Kidney capillary endothelial cell (primary cell): ENCODE measurements around the gene PLCH2.

Source experiments
- DNase-seq: peaks from one replicate; pipeline ENCODE4 v3.0.0-alpha.2; 2018; ENCODE audit warnings: low spot score

The PLCH2 gene

DNA sequence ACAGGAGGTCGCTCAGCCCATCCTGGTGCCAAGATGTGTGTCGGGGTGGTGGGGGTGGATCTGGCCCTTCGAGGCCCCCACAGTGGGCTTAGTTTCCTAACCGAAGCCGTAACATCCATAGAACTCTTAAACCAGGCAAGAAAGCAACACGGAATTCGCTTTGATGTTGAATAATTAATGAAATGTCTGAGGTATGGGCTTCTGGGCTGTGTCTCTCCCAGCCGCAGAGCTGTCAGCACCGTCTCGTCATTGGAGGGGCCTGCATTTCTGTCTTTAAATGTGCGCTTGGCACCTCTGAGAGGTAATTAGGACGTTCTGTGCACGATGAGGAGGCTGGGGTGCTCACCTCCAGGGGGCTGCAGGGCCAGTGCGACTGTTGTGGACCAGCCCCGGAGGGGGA lies 13.3 kb upstream of the PLCH2 start:
- DNase-seq = no peak

DNA sequence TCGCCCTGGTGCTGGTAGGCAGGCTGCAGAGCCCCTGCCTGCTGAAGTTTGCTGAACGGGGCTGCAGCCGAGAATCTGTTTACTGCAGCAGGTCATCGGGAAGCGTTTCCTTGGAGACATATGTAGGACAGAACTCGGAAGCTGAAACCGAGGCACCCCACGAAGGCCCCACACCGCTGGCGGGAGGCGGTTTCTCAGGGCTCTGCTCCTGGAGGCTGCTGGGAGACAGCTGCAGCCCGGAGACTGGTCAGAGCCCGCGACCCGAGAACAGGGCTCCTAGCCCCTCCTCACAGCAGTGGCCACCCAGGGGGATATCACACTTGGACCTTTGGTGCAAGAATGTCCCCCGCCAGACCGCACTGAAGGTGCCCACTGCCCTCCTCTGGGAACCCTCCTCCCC lies 12.7 kb upstream of the PLCH2 start:
- no peak for DNase-seq

DNA sequence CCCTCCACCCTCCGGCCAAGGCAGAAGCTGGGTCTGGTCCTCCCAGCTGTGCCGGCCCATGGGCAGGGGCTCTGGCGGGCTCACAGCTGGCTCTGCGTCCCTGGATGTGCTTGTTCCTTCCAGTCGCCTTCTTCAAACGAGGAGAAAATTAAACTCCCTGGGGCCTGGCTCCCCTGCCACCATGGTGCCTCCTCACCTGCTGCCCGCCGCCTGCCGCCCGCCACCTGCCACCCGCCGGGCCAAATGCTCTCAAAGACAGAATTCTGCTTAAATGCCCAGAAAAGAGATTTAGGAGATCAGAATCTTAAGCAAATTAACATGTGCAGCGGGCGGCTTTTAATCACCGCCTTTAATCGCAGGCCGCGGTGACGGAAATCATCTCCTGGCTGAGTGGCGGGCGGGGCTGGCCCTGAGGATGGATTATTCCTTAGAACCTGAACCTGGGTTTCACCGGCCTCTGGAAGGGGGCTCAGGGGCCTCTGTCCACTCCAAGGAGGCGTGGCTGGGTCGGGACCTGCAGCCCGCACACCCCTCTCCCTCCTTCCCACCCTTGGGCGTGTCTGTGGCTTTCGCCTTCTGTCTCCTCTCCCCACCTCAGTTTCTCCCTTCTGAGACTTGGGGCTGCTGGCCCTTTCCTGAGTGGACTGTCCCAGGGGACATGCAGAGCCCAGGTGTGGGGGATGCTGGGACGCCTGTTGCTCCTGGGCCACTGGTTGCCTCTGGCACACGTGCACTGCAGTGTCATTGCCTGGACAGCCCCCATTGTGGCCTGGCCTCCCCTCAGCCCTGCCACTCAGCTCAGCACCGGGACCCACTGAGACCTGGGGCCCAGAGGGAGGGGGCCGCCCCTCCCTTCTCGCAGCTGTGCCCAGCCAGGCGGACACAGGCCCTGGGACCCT lies 10.5 kb upstream of the PLCH2 start:
- DNase-seq = no peak

DNA sequence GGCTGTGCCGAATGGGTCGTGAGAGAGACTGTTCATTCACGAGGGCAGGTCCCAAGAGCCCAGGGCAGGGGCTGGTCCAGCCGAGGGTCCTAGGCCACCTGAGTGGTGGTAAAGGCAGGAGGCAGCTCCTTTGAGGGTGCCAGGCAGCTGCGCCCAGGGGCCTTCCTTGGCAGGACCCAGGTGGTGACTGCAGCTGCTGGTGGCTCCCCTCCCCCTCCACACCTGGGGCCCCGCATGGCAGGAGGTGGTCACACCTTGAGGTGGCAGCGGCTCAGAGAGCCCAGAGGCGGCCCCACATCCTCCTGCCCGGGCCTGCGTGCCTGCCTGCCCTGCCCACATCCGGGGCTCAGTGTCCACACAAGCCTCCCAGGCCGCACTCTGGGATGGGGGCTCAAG lies 9.8 kb upstream of the PLCH2 start:
- no peak for DNase-seq

DNA sequence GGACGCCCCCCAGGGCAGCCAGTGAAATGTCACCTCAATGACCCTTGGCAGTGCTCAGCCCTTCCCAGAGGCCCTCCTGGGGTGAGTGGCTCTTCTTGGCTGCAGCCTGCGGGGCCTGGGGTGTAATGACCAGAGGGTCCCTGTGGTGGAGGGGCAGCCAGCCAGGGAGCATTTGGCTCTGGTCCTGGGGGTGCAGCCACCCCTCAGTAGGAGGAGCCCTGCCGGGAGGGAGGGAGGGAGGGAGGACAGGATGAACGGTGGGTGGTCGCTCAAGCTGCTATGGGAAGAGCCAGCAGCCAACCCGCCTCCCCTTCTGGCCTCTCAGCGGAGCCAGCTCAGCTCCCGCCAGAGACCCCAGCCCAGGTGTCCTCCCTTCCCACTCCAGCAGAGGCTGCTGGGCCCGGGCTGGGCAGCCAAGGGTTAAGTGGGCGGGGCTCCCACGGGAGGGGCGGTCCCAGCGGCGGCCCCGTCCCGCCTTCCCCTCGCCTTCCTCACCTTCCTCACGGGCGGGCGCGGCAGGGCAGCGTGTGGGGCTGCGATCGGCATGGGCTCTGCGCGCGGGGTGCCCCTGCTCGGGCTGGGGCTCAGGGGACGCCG lies 9.0 kb upstream of the PLCH2 start:
- DNase-seq = no peak

DNA sequence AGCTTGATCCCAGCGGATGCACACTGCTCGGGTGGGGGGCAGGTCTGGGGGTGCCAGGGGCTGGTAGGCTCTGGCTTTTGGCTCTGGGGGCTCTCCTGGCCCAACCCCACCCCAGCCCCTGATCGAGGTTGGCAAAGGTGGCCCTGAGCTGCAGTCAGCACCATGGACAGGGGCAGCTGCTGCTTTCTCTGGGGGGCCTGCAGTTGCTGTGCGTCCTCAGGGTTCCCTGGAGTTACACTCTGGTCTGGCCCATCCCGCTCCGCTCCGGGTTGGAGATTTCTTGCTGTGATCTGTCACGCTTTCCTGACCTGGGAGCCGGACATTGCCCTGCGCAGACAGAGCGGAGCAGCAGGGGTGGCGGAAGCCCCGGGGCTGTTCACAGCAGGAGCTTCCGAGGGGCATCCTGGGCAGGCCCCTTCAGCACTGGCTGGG lies 8.0 kb upstream of the PLCH2 start:
- DNase-seq = no peak

DNA sequence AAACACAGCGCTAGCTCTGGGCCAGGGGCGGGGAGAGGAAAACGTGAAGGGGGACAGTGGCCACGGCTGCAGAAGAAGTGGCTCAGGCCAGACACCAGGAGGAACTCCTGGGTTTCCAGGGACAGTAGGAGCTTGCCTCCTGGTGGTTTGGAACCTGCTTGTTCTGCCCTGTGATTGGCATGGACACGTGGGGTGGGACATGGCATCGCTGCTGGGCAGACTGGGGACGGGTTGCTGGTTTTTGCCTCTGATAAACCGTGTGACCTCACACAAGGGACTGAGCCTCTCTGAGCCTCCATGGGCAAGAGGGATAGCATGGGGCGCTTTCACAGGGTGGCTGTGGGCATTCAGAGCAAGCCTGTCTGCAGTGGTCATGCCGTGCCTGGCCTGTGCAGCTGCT lies 7.5 kb upstream of the PLCH2 start:
- DNase-seq = no peak

DNA sequence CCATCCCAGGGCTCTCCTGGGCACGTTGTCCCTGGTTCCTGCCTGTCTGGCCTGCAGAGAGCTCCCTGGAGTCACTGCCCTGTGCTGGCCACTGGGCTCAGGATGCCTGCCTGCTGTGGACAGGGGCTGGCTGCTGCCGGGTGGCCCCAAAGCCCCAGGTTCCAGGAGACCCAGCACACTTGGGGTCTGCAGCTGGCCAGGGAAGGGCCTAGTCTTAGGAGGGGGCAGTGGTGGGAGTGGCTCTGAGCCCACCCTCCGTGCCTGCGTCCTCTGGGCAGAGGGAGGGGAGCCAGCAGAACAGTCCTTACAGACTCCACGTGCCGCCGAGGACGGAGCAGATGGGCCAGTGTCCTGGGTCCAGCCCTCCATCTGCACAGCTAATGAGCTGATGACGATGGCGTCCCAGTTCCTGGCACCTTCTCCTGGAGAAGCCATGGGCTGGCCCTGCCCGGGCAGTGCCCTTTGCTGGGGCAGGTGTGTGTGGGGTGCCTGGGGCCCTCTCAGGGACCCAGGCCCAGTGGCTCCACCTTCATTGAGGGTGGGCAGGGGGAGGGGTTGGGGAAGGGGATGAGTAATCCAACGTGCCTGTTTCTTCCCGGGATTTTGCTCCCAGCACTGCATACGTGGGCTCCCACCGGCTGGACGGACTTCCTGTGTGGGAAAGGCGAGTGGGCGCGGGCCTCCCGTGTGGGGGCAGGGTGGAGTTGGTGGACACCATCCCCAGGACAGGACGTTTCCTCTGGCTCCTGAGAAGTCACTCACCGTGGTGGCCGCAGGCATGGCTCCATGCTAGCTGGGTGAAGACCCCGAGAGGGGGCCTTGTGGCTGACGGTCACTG lies 6.8 kb upstream of the PLCH2 start:
- no peak for DNase-seq

DNA sequence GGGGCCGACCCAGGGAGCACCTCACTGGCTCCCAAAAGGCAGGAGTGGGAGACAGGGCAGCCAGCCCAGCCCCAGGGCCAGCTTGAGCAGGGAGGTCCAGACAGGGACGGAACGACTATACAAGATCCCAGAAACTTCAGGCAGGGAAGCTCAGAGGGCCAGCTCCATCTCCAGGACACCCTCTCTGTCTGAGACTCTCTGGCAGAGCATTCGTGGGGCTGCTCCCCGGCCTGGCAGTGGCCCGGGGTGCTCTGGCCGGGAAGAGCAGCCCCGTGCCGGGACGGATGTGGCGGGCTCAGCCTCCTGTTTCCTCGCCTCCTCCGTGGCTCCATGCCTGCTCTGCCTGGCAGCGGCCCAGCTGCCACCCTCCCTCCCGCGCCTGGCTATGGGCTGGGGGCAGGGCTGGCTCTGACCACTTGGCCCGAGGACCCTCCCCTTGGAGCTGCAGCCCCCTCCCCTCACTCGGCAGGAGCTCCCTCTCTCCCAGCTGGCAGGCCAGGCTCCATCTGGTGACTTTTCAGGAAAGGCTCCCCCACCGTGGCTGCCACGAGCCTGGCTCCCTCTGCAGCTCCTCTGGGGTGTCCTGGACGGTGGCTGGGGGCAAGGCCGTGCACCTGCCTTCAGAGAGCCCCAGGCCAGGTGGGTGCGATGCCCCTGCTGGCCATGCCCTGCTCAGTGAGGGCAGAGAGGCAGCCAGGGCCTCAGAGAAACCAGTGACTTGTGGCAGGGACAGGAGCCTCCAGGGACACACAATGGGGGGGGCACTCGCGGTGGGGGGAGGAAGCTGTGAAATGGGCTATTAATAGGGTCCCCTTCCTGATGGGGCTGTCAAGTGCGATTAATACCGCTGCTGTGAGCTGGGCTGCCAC lies 5.6 kb upstream of the PLCH2 start:
- DNase-seq = no peak

DNA sequence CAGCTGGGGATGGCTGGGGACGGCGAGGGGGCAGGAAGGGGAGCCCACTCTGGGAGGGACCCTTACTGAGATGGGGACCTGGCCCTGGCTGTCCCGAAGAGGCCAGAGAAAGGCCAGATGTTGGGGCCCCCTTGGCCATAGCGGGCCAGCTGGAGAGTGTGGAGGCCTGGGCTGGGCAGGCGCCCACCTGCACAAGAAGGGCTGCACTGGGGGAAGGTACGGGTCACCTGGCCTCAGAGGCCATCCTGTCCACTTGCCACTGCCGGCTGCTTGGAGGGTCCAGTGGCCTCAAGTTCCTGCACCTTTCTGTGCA lies 5.0 kb upstream of the PLCH2 start:
- DNase-seq = no peak

DNA sequence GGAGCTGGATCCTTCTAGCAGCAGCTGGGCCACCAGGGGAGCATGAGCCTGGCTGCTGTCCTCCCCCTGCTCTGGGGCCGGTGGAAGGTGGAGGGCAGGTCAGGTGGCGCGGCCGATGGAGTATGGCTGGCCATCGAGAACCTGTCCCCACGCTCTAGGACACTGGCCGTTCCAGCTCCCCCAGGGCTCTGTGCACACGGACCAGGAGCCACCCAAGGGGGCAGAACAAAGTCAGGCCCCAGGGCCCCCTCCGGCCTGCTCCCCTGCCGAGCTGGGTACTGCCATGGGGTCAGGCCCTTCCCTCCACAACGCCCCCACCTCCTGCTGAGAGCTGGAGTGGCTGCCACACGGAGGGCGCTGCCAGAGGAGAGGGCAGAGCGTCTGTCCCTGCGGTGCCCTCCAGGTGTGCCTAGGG lies 4.5 kb upstream of the PLCH2 start:
- no peak for DNase-seq

DNA sequence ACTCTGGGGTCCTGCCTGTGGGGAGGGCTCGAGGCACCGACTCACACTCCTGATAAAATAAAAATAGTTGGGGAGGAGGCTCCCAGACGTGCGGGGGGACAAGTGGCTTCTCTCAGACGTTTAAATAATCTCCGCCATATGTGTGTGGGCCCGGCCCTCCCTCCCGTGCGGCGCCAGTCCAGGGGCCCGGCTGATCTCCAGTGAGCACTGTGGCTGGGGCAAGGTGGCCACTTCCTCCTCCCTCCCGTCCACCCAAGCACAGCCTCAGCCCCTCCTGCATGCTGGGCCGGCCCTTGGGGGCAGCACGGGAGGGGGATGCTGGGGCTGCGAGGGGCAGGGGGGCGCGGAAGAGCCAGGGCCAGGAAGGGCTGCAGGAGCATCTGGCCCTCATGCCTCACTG lies 4.0 kb upstream of the PLCH2 start:
- DNase-seq = no peak

DNA sequence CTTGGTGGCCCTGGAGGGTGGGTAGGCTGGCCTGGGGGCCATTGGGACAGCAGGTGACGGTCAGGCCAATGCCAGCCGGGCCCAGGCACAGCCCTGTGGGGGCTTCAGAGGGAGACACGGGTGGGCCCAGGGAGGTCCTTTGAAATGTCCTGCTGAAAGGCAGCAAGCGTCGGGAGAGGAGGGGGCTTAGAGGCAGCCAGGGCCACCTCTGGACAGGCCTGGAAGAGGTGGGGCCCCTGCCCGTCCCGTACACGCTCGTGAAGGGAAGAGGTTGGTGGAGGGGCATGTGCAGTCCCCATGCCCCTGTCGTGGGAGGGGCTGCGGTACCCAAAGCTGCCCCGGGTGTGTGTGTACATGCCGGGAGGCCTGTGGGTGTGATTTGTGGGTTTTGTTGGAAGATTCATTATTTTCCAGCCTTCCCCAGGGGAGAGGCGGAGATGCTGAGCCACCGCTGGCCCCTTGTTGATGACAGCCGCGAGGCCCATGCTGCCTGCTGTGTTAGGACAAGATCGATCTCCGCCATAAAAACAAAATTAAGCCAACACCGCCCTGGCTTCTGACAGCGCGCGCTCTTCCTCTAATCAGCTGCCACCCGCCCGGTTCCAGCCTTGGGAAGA lies 3.4 kb upstream of the PLCH2 start:
- DNase-seq = no peak

DNA sequence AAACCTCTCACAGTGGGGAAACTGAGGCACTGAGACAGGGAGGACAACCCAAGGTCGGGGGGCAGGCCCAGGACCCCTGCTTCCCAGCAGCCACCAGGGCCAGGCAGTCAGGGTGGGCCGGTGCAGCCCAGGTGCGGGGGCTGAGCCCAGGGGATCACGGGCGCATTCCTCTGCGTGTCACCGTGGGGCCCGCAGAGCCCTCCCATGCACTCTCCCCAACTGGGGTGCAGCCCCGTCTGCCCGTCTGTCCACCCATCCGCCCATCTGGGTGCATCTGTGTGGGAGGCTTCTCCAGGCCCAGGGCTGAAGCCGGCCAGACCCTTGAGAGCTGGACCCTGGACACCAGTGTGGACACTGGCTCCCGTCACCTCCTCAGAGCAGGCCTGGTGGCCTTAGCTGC lies 2.9 kb upstream of the PLCH2 start:
- no peak for DNase-seq

DNA sequence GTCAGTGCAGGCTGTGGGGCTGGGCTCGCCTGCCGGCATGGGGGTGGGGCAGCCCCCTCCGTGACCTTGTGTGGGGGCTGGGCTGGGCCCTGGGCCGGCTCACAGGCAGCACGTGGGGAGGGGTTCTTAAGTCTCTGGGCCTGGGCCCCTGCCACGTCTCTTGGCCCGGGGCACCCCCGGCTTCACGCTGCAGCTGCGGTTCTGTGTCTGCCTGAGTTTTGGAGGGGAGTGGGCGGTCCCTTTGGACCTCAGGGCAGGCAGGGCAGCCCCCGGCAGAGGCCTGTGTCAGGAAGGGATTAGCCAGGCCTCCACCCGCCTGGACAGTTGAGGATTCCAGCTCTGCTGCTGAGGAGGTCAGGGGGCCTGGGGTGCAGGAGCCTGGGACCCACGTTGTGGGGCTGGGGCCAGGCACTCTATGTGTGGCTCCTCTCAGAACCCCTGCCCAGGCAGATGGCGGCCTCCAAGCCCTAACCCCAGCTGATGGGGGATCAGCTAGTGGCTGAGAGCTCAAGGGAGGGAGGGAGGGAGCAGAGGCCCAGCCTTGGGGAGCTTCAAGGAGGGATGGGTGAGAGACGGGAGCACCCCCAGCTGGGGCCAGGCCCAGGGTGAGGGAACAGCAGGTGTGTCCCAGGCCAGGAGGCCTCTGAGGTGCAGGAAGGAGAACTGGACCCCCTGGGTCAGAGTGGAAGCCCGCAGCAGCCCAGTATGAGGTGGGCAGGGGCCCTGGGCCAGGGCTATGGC lies 1.8 kb upstream of the PLCH2 start:
- DNase-seq = no peak

DNA sequence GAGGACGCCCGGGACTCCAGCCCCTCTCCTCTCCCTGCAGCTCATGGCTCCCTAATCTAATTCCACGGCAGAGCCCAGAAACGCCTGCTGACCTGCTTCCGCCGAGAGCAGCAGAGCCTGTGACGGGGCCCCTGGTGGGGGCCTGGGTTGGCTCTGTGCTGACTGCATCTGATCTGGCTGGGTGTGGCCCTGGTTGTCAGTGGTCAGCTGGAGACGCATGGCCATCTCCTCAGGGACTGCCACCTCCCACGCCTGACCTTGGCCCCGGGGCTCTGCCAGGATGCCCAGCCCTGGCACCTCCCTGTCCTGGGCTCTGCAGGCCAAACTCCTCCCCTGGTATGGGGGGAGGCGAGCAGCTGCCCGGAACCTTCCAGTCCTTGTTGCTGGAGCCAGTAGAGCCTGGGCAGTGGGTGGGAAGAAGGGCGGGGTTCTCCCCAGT lies 1.1 kb upstream of the PLCH2 start:
- no peak for DNase-seq

DNA sequence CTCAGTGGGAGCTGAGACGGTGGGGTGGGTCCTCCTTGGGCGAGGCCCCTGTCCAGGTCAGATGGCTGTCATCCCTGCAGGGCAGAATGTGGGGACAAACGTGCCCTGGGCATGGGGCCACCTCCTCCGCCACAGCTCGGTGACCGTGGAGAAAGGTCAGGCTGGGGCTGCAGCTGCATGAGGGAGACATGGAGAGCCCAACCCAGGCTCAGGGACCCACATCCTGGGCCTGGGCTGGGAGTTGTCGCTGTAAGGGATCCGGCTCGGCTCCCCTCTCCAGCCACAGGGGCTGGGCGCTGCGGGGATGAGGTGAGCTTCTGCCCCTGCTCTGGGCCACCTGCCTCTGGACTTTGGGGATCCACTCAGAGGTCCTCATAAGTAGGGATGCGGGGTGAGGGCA lies 518 bp upstream of the PLCH2 start:
- DNase-seq = no peak

DNA sequence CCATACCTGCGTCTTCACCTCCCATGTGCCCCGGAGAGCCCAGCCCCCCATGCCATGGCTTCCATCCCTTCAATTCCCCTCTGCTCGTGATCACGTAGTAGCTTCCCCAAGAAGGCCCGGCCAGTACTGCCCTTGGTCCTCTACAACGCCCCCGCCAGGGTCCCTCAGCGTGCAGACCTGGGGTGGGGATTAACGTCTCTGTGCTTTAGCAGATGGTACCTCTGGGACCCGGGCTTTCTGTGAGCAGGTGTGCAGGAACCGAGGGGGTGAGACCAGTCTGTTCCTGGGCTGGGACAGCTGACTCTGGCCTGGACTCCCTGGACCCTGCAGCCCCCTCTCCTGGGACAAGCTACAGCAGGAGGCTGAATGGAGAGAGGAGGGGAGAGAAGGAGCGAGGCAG lies 1.2 kb downstream of the PLCH2 start:
- DNase-seq = no peak

DNA sequence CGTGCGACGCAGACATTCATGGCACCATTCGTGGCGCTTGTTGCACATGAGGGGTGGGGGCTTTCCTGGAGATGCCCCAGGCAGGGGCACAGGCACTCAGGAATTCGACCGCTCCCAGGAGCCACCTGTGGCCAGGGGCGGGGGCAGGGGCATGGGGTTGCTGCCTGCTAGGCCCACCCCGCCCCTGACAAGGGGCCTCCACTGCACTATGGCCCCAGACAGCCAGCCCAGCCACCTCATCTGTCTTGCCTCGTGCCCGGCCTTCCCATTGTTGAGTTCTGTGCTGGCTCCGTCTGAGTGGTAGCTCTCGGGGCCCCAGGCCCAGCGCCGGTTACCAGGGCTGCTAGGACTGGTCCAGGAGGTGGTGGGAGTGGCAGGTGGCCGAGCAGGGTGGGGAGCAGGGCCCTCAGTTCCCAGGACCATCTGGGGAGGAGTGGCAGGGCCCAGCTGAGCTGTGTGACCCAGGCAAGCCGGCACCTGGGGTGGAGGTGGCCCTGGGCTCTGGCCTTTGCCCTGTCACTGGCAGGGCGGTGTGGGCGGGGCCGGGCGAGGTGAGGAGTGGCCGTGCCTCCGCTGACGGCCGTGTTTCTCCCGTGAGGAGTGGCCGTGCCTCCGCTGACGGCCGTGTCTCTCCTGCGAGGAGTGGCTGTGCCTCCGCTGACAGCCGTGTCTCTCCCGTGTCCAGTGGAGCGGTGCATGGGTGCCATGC lies 1.9 kb downstream of the PLCH2 start:
- no peak for DNase-seq

DNA sequence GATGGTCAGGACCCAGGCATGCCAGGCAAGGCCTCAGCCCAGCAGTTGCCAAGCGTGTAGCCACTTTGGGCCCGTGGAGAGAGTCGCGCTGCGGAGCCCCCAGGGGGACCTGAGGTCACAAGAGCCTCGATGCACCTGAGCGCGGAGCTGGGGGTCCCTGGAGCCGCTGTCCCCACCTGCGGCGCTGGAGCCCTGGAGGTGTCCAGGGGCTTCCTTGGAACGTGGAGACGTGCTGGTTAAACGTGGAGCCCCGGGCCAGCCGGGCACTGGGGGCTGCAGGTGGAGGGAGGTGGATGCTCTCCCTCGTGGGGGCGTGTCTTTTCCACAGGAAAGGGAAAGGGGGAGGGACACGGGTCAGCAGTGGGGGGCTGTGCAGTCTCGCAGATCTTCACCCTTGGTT lies 3.1 kb downstream of the PLCH2 start:
- DNase-seq = no peak
